NCI-H2029 treated with DMSO at 0.1 percent for 48 hours (cell line): ENCODE results near the gene TRAFD1.
A peak's percentile ranks its signal among the peaks of the same experiment; 100 is the strongest.

Experiments
- DNase-seq: peaks from one replicate; lab custom pipeline; 2025; lab: John Stamatoyannopoulos, UW

The TRAFD1 gene

GRCh38 chr12:112175361-112176155 lies 50.2 kb downstream of the TRAFD1 start:
- no peak for DNase-seq

DNA sequence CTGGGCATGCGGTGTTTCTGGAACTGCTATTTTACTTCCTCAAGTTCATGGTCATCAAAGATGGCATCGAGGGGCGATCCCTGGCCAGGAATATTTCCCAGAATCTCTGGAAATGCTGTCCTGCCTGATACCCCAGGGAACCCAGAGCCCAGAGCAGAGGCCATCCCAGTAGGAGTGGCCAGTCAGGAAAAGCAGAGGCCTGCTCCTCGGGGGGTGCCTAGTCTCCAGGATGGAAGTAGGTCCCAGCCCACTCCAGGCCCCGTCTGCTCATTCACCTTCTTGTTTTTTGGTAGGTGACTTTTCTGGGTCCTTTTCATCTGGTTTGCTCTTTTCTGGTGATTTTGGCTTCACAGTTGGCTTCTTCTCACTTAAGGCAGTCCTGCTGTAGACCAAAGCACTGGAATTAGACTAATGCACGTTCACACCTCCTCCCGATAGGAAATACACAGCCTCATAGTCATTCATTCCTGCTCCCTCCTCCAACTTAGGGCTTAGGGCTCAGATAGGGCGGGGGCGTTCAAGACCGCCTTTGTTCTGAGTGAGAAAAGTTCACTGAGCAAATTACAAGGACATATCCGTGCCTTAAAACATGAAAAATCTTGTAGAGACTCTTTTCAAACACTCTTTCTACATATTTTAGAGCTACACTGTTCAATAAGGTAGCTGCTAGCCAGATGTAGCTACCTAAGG lies 51.1 kb downstream of the TRAFD1 start:
- DNase-seq: no peak

GRCh38 chr12:112178796-112179195 lies 53.4 kb downstream of the TRAFD1 start:
- DNase-seq: no peak

DNA sequence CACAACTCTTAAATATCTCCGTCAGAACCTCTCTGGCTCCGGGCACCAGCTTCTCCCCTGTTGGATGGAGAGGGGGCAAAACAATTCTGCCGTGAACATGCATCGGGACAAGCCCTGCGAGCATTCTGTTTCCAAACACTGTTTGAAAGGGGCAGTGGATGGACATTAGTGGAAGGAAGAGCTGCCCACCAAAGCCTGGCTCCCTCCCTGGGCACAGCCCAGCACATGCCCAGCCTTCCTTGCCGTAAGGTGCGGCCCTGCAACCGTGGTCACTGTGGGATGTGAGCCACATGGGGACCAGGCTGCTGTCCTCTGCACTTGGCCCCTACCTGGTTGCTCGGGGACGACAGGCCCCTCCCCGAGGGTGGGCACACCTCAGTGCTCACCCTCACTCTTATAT lies 54.0 kb downstream of the TRAFD1 start:
- no peak for DNase-seq

DNA sequence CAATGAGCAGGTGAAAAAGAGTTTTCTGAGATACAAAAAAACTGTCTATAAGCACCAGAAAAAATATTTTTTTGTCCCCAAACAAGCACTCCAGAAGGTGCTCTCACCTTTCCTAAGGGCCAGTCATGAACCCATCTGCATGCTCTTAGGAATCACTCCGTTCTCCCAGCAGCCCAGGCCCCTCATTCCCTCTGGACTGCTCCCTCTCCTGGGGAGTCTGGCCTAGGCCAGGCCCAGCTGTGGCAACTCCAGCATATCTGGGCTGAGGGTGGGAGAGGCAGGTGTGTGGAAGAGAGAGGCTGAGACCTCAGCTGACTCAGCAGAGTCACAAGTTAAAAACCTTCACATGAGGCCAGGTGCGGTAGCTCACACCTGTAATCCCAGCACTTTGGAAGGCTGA lies 54.6 kb downstream of the TRAFD1 start:
- no peak for DNase-seq

GRCh38 chr12:112180422-112180821 lies 55.1 kb downstream of the TRAFD1 start:
- no peak for DNase-seq

DNA sequence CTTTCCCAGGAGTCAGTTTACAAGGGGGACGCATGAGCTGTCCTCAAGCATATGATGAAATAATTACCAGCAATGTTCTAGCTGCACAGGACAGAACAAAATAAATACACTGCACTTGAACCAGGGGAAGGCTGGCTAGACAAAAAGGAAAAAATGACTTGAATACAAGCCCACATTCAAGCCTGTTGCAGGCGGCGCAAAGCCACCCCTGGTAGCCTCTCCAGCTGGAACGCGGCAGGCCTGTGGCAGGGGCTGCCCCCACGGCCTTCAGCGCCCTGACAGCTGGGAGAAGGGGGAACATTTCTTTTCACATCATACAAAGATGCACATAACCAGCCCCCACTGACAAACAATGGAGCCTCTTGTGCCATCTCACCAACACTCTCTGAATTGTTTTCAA lies 57.1 kb downstream of the TRAFD1 start:
- DNase-seq: peak; percentile 73

- no peak for DNase-seq
Observed at GRCh38 chr12:112183141-112184021, 58.0 kb downstream of the TRAFD1 start.

DNA sequence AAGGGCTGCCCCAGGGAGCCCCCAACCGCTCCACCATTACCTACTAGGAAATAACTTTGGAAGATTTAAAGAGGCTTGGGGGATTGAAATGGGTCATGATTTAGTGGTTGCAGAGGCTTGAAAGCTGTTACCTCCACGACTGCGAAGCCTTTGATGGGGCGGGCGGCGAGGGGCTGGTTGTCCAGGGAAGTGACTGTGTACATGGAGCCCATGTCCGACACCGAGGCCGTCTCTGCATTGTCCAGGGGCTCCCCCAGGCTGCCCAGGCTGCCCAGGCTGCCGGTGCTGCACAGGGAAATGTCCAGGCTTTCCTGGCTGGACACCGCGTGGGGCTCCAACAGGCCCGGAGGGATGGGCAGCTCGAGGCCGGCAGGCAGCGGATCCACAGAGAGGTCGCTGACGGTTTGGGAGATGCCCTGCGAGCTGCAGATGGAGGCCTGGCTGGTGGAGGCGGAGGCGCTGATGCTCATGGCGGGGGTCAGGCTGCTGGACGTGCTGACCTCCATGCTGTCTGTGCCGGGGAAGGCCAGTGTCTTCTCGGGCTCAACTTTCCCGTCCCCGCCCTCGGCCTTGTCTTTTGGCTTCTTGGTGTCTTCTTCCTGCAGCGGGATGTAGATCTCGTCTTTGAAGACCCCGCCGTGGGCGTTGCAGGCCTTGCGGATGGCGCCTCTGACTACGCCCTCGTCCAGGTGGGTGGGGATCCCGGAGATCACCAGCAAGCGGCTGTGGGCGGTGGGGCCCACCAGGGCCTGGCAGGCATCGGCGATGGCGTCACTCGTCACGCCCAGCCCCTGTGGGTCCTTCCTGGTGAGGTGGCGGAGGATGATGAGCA lies 58.9 kb downstream of the TRAFD1 start:
- no peak for DNase-seq

GRCh38 chr12:112185093-112185923 lies 59.9 kb downstream of the TRAFD1 start:
- no peak for DNase-seq

- no peak for DNase-seq
Observed at GRCh38 chr12:112188130-112188830, 62.9 kb downstream of the TRAFD1 start.

- DNase-seq: peak; percentile 80
Observed at GRCh38 chr12:112190231-112191025, 65.1 kb downstream of the TRAFD1 start.

DNA sequence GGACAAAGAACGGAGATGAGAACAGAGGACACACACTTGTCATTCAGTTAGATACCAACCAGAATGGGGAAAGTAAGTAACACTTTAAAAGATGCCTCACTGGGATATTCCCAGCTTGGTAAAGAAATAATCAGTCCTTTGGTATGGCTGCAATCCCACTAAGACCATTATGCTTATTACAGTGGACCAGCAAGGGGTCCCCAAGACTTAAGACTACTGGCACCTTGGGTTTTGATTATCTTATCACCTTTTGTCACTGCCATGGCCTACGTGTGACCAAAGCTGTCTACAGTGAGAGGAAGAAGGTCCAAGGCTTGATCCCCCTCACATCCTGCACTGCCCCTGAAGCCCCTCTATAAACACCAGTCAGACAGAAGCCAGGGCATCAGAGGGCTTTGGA lies 65.8 kb downstream of the TRAFD1 start:
- no peak for DNase-seq

DNA sequence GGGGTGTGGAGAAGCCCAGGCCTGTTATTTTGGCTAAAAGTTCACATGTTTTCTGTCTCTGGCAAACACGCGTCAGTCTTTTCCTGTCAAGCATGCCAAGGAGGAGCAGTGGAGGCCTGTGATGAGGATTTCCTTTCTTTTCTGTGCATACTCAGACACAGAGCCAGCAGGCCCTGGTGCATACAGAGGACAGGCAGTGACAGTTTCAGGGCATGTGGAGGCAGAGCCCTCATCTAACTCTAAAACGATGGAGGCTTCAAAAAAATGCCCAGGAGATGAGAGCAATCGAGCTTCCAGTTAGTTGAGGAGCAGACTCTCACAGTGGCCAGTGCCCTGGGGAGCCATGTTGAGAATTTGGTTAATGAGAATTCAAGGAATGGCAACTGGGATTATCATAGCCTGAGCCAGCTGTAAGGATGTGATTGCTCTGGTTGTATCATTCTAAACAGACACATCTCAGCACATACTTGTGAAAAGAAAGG lies 66.5 kb downstream of the TRAFD1 start:
- no peak for DNase-seq

DNA sequence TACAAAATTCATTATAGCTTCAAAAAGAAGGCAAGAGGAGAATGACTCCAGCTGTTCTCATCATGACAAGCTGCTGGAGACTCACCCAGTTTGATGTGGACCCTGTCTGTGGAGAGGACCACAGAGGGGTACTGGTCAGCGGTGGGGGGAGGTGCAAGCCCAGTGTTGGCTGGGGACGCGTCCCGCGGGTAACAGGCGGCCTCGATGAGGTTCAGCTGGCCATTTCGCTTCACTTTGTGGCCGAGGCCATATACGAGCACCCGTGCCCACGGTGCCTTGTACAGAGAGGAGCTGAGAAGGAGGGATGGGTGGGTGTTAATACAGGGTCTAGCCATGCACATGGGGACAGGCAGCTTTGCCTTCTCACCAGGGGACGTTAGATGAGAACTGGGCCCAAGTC lies 67.1 kb downstream of the TRAFD1 start:
- no peak for DNase-seq

- no peak for DNase-seq
Observed at GRCh38 chr12:112194601-112195247, 69.4 kb downstream of the TRAFD1 start.

DNA sequence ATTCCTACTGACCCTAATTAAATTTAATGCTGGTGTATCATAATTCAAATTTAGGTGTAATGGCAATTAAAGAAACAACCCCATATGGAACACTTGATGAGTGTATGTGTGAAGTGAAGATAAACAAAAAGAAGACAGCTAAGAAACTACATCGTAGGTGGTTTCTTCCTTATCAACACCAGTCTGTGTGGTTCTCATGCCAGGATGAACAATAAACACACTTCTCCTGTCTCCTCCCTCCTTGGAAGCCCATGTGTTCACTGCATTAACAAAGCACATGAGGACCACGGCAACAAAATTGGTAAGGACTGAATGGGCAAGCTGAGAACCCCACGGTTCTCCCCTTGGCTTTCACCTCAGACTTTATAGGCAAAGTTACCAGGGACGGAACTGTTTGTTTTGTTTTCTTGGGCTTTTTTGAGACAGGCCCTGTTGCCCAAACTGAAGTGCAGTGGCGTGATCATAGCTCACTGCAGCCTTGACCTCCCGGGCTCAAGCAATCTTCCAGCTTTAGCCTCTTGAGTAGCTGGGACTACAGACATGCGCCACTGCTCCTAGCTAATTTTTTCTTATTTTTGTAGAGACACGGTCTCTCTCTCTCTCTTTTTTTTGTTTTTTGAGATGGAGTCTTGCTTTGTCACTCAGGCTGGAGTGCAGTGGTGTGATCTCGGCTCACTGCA lies 71.0 kb downstream of the TRAFD1 start:
- no peak for DNase-seq

DNA sequence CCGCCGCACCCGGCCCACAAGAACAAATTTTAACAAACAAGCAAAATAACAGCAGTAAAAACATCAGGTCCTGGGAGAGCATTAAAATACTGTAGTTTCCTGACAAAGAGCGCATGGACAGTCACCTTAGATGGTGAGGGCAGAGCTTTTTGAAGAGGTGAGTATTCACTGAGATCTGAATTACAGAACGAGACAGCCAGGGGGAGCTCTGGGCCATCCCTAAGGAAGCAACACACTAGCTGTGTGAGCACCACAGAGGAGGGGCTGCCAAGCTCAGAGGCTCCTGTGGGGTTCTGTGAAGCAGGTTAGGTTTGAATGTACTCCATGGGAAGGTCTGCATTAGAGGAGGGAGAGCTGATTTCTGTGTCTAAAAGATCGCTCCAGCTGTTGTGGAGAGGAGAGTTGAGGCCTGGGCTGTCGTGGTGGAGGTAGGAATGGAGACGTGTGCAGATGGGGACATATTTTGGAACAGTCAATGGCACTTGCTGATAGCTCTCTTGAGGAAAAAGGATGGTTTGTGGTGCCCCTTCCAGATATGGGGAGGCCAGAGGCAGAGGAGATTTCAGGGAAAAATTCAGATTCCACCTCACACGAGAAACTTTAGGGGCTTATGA lies 72.9 kb downstream of the TRAFD1 start:
- no peak for DNase-seq
